ENCODE measurements around the gene ARHGEF7.

Gene ARHGEF7

DNA sequence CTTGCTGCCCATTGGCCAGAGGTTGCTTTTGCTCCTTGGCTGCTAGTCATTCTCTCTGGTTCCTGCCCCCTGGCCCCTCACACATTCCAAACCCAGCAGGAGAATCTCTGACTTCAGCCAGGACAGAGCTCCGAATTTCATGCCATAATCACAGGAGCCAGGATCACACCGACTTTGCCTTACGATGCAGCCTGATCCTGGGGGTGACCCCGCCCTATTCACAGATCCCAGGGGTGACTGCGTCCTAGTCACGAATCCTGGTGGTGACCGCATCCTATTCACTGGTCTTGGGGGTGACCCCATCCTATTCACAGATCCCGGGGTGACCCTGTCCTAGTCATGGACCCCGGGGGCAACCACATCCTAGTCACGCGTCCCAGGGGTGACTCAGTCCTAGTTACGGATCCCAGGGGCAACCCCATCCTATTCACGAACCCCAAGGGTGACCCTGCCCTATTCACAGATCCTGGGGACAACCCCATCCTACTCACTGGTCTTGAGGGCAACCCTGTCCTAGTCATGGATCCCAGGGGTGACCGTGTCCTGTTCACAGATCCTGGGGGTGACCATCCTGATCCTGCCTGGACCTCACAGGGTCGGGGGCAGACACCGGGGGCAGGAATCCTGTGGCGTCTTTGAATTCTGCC lies 198.0 kb downstream of the ARHGEF7 start:
- no peak for DNase-seq

DNA sequence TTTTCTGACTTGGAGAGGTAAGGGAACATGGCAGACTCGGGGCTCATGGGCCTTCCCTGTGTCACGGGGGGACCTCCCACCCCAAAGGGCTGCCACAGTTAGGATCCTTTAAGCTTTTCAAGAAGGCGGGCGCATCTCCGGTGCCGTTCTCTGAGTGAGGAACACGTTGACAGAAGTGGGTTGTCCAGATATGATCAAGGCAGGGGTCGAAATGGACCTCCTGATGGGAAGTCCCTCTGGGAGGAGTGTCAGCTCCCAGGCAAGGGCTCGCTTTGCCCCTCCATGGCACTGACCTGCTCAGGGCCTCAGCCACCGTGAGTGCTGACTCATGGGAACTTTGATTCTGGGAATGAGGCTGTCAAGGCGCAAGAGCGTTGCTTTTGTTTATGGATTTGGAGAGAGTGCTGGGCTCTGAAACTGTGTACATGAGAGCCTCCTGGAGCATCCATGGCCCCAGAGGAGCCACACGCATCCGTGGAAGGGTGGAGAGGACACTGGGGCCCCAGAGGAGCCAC lies 198.9 kb downstream of the ARHGEF7 start:
- no peak for DNase-seq

DNA sequence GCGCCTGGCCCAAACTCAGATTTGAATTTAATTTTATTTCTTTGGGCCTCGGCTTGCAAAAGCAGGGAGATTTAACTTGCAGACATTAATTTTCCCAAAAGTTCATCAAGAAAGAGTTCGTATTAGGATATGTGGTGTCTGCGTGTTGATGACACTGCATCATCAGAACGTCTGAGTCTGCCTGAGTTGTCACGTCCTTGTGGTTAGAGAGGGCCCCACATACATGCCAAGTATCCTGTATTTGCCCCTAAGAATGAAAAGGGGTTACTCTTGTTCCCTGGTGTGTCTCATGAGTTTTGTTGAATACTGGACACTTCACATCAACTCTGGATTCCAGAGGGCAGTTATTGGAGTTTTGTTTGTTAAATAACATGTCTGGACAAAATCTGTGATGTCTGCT lies 199.7 kb downstream of the ARHGEF7 start:
- no peak for DNase-seq

DNA sequence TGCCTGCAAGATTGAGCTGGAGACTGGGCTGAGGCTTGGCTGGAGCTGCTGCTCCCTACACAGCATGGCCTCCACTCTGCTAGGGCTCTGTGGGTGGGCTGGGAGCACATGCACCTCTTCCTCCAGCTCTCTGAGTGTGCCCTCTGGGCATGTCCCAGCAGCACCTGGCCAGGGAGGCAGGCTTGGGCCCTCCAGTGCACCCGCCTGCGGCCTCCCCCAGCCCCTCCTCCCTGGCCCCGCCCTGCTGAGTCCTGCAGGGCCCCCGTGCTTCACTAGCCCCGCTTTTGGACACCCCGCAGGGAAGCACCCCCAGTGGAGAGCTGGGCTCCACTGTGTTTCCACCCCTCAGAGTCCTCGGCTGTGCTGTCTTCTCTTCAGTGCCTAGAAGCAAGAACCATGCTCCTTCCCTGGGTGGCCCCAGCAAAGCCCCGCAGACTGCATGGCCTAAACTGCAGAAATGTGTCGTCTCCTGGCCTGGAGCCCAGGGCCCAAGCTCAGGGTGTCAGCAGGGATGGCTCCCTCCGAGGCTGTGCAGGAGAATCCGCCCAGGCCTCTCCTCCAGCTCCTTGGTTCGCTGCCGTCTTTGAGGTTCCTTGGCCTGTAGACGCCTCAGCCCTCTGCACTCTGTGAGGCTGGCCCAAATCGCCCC lies 200.4 kb downstream of the ARHGEF7 start:
- no peak for DNase-seq

DNA sequence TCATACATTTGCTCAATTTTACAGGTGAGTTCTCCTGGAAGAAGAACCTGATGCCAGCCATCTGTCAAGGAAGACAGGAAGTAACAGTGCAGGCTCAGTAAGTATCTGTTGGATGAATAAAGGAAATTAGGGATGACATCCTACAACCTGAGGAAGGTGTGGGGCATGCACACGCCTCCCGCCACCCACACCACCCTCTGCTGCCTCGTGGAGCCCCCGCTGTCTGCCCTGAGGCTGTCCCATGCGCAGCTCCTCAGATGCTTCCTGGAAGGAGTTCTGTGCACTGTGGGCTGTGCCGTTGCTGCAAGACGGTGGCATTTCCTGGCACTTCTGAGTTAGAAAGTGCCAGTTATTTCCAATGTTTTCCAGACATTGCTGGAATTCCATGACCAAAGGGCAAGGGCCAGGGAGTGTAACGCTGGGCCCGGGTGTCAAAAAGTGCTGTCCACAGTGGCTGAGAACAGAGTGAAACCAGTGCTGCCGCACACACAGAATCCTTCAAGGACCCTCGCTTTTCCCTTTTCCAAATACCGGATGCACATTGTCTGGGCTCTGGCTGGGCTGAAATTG lies 201.1 kb downstream of the ARHGEF7 start:
- no peak for DNase-seq

DNA sequence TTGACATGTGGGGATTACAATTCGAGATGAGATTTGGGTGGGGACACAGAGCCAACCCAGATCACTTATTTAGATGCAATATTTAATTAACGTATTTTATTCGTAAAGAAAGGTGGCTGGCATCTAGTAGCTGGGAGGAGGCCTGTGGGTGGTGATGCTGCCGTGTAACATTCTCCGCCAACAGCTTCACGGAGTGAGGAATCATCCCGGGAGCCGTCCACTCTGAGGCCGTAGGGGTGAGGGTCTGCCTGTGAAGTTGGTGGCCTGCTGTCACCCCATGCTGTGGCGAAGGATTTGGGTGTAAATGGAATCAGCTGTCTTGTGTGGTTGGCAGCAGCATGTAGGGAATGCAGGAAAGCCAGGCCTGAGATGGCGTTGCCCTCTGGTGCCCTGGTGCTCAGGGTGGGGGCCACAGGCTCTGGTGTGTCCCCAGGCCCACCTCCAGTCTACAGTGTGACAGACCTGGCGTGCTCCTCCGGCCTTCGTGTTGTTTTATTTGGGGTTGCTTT lies 202.0 kb downstream of the ARHGEF7 start:
- DNase-seq: no peak

DNA sequence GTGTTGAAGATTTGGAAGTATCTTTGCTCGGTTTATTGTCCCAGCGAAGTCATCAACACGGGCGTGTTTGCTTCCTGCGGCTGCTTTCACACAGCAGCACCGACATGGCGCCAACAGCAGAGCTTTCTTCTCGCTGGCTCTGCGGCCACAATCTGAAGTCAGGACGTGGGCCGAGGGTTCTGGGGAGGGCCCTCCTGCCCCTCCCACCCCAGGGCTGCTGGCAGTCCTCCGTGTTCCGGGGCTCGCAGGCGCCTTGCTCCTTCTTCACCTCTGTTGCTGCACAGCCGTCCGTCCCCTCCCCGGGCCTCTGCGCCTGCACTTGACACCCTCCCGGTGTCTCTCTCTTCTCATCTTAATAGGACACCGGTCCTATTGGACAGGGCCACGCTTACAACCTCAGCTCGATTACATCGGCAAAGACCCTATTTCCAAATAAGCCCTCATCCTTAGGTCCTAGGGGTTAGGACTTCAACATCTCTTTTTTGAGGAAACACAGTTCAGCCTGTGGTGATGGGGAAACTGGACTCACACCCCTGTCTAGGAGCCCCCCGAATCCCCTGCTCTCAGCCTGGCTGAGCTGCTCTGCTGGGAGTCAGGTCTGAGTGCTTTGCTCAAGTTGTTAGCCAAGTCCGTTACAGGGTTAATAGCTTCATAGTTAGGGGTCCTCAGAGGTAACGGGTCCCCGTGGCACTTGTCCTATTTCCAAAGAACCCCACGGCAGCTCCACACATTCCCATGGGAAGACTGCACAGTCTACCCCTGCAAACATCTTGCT lies 202.6 kb downstream of the ARHGEF7 start:
- DNase-seq: no peak

DNA sequence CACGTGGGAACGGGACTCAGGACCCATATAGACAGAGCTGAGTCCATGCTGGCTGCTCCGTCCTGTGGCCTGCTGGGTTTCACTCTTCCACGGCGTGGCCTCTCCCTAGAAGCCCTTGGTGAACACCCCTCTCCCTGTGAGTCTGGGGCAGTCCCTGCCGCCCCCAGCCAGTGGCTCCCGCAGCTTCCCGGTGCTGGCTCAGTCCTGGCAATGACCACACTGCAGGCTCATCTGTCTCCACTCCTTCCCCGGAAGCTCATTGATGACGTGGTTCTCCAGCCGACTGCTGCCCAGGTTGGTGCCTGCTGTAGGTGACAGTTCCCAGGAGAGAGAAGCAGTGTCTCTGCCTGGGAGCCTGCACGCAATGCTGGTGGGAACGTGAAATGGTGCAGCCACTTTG lies 203.3 kb downstream of the ARHGEF7 start:
- DNase-seq: no peak

DNA sequence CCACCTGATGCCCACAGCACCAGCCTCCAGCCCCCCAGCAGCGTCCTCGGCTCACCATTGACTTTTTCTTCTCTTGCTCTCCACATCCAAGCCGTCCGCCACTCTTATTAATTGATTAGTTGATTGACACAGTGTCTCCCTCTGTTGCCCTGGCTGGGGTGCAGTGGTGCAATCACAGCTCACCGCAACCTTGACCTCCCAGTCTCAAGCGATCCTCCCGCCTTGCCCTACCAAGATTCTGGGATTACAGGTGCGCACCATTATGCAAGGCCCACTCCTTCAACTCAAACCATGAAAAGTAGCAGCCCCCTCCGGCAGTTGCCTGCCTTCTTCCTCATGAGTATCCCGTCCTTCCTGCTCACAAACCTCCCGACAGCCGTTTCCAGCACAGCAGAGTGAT lies 204.4 kb downstream of the ARHGEF7 start:
- no peak for DNase-seq

DNA sequence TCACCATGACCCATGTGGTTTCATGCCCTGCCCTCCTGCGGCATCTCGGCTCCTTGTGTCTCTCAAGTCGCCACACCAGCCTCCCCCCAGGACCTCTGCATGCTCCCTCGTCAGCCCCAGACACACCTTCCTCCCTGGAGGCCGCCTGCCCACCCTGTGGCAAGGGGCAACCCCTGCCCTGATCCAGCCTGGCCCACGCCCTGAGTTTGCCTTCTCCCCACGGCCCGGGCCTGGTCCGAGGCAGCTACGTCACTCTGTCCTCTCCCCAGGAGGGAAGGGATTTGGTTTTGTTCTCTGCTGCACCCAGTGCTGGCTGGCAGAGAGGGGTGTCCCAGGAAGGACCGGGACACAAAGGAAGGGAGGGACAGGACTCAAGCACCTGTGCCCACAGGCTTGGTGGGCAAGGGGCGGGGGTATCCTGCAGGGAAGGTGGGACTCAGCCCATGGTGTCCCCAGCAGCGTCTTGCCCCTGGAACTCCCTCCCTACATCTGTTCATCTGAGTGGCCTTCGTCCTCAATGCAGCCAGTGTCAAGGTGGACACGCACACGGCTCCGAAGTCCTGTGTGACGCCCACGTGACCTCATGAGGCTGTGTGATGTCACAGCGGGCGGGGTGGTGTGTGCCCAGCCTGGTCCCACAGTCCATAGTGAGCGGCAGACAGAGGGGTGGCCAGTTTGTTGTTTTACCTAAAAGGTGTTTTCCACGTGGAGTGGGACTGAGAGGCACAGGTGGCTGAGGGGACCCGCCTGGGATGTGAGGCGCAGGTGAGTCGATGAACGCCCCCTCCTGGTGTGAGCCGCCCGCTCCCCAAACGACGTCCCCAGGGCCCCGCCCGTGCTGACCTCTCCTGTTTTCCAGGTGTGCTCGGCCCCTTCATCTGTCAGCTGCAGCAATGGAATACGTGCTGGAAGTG lies 205.1 kb downstream of the ARHGEF7 start, which contains the start of gene TEX29:
TSS of gene TEX29 (plus strand) at position 645 of the 914 bp plus-strand sequence. CDS start at position 894, 249 bp downstream.
- DNase-seq: no peak

DNA sequence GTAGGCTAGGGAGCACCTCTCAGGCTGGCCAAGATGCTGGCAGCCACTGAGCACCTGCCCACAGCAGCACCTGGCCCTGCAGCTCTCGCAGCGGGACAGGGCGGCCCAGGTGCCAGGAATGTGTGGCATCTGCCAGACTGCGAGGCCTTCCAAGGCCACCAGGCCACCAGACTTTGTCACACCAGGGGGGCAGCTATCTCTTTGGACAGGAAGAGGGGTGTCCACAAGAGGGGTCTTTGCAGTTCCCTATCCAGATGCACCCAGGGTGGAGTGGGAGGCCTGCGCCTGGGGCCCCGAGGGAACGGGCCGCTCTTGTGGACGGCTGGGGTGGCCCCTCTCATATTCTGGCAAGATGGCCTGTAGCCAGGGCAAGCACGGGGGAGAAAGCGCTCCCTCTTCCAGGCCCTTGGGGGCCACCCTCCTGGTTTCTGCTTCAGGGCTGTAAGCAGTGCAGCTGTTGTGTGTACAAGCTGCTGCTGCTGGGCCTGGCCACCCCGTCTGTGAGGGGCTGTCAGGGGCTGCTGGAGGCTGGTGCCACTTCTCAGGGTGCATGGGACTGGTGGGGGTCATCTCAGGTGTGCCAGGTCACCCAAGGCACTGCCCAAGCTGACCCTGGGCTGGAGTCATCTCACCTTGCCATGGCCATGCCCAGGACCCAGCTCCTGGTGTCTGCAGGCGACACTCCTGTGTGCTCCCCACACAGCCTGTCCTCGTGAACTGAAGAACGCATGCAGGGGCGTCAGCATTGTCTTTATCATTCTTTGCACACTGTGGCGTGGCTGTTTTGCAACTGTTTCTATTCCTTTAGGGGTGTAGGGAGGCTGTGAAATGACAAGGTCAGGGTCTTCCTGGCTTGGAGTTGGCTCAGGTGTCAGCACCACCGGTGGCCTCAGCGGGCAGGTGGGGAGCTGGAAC lies 207.1 kb downstream of the ARHGEF7 start:
- no peak for DNase-seq

DNA sequence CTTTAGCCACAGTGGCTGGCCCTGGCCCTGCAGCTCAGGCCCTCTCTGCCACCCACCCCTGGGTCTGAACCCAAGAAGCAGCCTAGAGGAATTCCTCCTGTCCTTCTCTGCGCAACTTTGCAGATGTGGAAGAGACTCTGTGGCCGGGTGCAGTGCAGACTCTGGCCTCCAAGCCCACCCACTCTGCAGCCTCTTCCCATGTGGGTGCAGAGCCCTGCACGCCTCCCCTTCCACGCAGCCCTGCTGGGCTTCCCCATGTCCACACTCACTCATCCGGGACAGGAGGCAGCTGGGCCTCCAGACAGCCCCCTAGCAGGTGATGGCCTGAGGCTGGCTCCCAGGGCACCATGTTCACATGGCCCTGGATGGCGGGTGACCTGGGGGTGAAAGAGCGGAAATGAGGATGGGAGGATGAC lies 207.8 kb downstream of the ARHGEF7 start:
- DNase-seq: no peak

DNA sequence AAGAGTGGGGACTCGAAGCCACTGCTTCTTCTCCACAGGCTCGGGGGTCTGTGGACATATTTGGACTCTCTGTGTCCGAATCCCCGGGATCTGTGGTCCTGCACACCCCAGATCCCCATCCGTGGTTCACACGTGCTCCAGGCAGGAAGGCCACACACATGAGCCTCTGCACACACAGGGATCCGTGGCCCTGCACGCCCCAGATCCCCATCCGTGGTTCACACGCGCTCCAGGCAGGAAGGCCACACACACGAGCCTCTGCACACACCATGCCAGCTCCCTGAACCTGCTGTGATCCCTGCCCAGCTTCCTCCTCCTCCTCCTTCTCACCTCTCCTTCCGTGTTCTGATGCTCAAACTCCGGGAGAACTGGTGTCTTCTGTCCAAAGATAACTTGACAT lies 208.4 kb downstream of the ARHGEF7 start:
- no peak for DNase-seq

DNA sequence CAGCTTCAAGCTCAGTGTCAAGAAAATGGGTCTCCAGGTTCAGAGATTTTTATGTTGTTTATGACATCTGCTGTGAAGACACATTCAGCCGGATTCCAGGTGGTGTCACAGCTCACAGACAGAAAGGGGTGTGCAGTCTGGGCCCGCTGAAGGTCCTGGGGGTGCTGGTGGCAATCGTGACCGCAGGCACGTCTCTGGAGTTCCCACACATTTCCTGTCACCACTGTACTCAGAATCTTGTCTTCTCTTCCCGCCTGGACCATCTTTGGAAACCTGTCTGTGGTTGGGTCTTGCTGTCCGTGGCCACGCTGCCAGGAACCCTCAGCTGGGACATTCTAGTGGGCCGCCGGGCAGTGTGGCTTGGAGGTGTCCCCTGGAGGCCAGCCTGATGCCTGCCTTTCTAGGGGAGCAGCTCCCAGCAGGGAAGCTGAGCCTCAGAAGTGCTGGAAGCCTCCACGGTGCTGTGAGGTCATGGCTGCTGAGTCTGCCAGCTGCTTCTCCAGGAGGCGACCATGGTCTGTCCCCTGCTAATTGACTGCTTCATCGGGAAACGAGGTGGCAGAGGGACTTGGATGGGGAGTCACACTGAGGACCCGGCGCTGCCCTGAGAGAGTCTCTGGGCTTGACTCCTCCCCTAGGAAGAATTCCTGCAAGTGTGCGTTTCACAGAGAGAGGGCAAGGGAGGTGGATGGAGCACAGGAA lies 209.0 kb downstream of the ARHGEF7 start:
- peak in 1 of 5 experiments; percentile 30 for DNase-seq

DNA sequence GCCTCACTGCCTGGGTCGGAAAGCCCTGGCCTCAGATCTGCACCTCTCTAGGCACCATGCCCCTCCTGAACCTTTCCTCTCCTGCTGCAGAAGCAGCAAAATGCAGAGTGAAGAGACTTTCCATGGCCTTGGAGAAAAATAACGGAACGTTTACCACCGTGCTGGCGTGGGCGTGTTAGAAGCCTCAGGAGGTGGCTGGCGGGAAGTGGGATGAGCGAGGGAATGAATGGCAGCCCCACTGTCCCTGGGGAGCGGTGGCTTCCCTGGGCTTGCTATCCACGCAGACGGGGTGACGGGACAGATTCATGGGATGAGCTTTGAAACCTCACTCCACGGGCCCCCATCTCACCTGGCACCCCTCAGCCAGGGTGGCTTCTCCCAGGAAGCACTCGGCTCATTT lies 209.6 kb downstream of the ARHGEF7 start:
- no peak for DNase-seq

DNA sequence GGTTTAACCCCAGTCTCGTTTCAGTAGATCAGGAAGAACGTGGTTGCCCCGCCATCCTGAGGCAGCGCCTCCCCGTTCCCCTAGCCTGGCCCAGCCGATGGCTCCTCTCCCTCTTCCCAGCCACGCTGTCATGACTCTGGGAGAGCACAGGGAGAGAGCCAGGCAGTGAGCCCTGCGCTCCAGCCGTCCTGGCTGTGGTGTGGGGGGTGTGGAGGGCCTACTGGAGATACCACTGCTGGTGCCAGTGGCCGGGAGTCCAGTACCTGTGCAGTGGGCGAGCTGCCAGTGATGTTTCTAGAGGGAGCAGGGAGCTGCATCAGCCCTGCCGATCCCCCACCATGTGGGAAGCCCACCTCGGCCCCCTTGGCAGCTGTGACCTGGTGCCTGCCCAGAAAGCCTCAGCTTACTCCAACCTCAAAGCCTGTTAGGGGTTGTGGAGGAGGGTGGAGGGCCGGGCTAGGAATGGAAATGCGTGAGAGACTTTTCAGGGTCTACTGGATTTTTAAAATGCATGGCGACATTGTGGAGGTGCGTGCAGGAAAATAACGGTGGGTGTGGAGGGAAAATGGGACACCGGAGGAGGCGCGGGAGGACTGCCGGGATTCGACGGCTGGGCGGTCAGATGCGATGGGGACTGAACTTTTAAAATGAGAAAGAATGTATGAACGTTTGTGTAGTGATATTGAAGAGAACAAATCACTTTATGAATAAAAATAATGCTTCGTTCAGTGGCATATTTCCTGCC lies 210.2 kb downstream of the ARHGEF7 start:
- DNase-seq: no peak

DNA sequence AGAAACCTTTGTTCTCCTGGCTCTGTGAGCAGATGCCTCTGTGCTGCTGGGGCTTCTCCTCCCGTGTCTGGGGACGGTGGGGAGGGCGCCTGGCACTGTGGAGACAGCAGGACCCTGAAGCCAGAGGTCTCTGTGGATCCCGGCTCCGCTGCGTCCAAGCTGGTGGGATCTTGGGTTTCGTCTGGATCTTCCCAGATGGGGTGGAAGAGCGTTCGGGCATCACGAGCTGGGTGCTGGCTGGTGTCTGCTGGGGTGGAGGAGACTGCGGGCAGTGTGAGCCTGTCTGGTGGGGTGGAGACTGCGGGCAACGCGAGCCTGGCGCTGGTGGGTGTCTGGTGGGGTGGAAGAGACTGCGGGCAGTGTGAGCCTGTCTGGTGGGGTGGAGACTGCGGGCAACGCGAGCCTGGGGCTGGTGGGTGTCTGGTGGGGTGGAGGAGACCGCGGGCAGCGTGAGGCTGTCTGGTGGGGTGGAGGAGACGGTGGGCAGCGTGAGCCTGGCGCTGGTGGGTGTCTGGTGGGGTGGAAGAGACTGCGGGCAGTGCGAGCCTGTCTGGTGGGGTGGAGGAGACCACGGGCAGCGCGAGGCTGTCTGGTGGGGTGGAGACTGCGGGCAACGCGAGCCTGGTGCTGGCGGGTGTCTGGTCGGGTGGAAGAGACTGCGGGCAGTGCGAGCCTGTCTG lies 211.0 kb downstream of the ARHGEF7 start:
- DNase-seq: no peak

DNA sequence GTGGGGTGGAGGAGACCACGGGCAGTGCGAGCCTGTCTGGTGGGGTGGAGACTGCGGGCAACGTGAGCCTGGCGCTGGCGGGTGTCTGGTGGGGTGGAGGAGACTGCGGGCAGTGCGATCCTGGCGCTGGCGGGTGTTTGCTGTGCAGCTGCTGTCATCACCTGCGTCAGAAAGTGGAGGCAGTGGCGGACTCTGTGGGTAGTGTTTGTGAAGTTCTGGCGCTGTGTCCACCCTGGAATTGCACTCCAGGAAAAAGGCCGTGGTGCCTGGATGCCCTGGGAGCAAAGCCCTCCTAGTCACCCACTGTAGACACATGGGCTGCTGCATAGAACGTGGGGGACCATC lies 211.5 kb downstream of the ARHGEF7 start:
- DNase-seq: no peak

All from T-helper 2 cell (primary cell).